Uterus (tissue), 2 donors: Measurements from ENCODE around the gene TERB1.

Source experiments
- CTCF ChIP-seq, 4 experiments: fragments of 200-600 bp in 2 of 4; fragments of 450-650 bp in 2 of 4; sonication (generic) in 2 of 4; IDR thresholded peaks; one replicate each; pipeline ENCODE4 v1.5.1; 2016 to 2019; ENCODE audit warnings: antibody characterized with exemption in 4 of 4, mild to moderate bottlenecking in 2 of 4, moderate library complexity in 1 of 4
- POLR2A ChIP-seq, 2 donors: fragments of 450-650 bp; IDR thresholded peaks; one replicate each; pipeline ENCODE4 v1.6.1; 2016; ENCODE audit warnings: antibody characterized with exemption in 2 of 2, mild to moderate bottlenecking in 1 of 2, moderate library complexity in 1 of 2

GRCh38 chr16:66728117-66728787 is 73.1 kb downstream of the TERB1 start:
- TF ChIP-seq POLR2A (IDR thresholded peaks at IDR 0.05) (no peak), CTCF (IDR thresholded peaks at IDR 0.05) (peak; percentile 58 to 79 (median 64))
